NOMO-1 treated with DMSO at 0.1 percent for 48 hours (cell line): ENCODE measurements around the gene FICD.
"Not testable (repeated sequence)": the region's sequence is repeated elsewhere in the genome, so short reads cannot be mapped to it uniquely, and the experiment has no call there.

ENCODE experiments used
- DNase-seq: peaks from one replicate; lab custom pipeline; 2025; ENCODE audit not compliant: unreplicated experiment; lab: John Stamatoyannopoulos, UW

FICD gene

GRCh38 chr12:108531929-108532848 is 17.1 kb downstream of the FICD start:
- DNase-seq = no peak

- no peak for DNase-seq
Observed at GRCh38 chr12:108538146-108538545, 23.1 kb downstream of the FICD start.

GRCh38 chr12:108538616-108539195 is 23.6 kb downstream of the FICD start:
- no peak for DNase-seq

- no peak for DNase-seq
Observed at GRCh38 chr12:108542320-108542719, 27.2 kb downstream of the FICD start.

- DNase-seq = no peak
Observed at GRCh38 chr12:108543652-108544051, 28.6 kb downstream of the FICD start.

GRCh38 chr12:108547686-108548085 is 32.6 kb downstream of the FICD start:
- peak; percentile 1 for DNase-seq

GRCh38 chr12:108548954-108549521 is 34.0 kb downstream of the FICD start:
- no peak for DNase-seq

- peak; percentile 63 for DNase-seq
Observed at GRCh38 chr12:108551535-108551934, 36.5 kb downstream of the FICD start.

- no peak for DNase-seq
Observed at GRCh38 chr12:108553799-108554198, 38.7 kb downstream of the FICD start.

GRCh38 chr12:108555383-108555782 is 40.3 kb downstream of the FICD start:
- DNase-seq = not testable (repeated sequence)

GRCh38 chr12:108559007-108559655 is 44.1 kb downstream of the FICD start:
- DNase-seq = no peak

- no peak for DNase-seq
Observed at GRCh38 chr12:108559748-108560147, 44.7 kb downstream of the FICD start.

- peak; percentile 21 for DNase-seq
Observed at GRCh38 chr12:108560321-108560721, 45.2 kb downstream of the FICD start.

GRCh38 chr12:108560752-108561719 is 46.0 kb downstream of the FICD start, which contains the start of gene SART3:
Gene SART3 (minus strand): TSS chr12:108561173. CDS start chr12:108561154, 19 bp downstream.
- peak; percentile 91 for DNase-seq

- DNase-seq = no peak
Observed at GRCh38 chr12:108561852-108562347, 46.8 kb downstream of the FICD start.

- peak; percentile 92 for DNase-seq
Observed at GRCh38 chr12:108562348-108563135, 47.5 kb downstream of the FICD start, which contains the start of gene ISCU. Gene ISCU (plus strand): TSS chr12:108562596. CDS start chr12:108562623, 27 bp downstream.

GRCh38 chr12:108563136-108563803 is 48.2 kb downstream of the FICD start:
- DNase-seq = peak; percentile 85

GRCh38 chr12:108563804-108564151 is 48.7 kb downstream of the FICD start:
- no peak for DNase-seq

GRCh38 chr12:108564724-108565123 is 49.6 kb downstream of the FICD start:
- DNase-seq = no peak
